Liver (tissue), 9 donors: ENCODE measurements around the gene RGS7. TPM values are rescaled to one million over a fixed set of nuclear protein-coding genes. Genes with fewer than 3 reads are reported as not detected.

Source experiments
- DNase-seq: peaks from one replicate; pipeline ENCODE4 v3.0.0-alpha.2; 2017; ENCODE audit warnings: low spot score
- H3K27ac ChIP-seq, 2 donors: one replicate each; pipeline ENCODE4 v1.7.0; 2013; ENCODE audit warnings: inconsistent platforms in 2 of 2, low read length in 2 of 2, control low read depth in 1 of 2, low read depth in 1 of 2, mild to moderate bottlenecking in 1 of 2
- H3K27me3 ChIP-seq, 4 donors: one replicate each; pipeline versions ENCODE4 v1.6.1 to v1.7.0; 2013; ENCODE audit warnings: low read length in 3 of 4, inconsistent platforms in 1 of 4, mild to moderate bottlenecking in 1 of 4, moderate library complexity in 1 of 4; ENCODE audit not compliant: control insufficient read depth in 4 of 4, insufficient read depth in 4 of 4
- H3K36me3 ChIP-seq, 4 donors: one replicate each; pipeline versions ENCODE4 v1.6.1 to v1.7.0; 2013; ENCODE audit warnings: low read length in 3 of 4, mild to moderate bottlenecking in 3 of 4, low read depth in 1 of 4, moderate library complexity in 1 of 4; ENCODE audit not compliant: control insufficient read depth in 4 of 4, insufficient read depth in 3 of 4
- H3K4me1 ChIP-seq, 4 donors: one replicate each; pipeline versions ENCODE4 v1.6.1 to v1.7.0; 2013; ENCODE audit warnings: low read length in 3 of 4, mild to moderate bottlenecking in 3 of 4, moderate library complexity in 1 of 4; ENCODE audit not compliant: control insufficient read depth in 4 of 4, insufficient read depth in 4 of 4
- H3K4me3 ChIP-seq, 3 donors: one replicate each; pipeline versions ENCODE4 v1.6.1 to v1.7.0; 2013; ENCODE audit warnings: low read length in 3 of 3, control low read depth in 1 of 3, low read depth in 1 of 3, mild to moderate bottlenecking in 1 of 3
- H3K9ac ChIP-seq, 2 donors: one replicate each; pipeline ENCODE4 v1.7.0; 2013; ENCODE audit warnings: low read length in 2 of 2, mild to moderate bottlenecking in 2 of 2, moderate library complexity in 2 of 2, control low read depth in 1 of 2, low read depth in 1 of 2
- H3K9me3 ChIP-seq, 4 donors: one replicate each; pipeline versions ENCODE4 v1.6.1 to v1.7.0; 2013; ENCODE audit warnings: low read length in 3 of 4; ENCODE audit not compliant: control insufficient read depth in 4 of 4
- FOXA1 ChIP-seq: IDR thresholded peaks from 2 replicates; pipeline ENCODE4 v1.6.1; 2016; ENCODE audit warnings: antibody characterized with exemption
- FOXA2 ChIP-seq: IDR thresholded peaks from 2 replicates; pipeline ENCODE4 v1.6.1; 2016; ENCODE audit warnings: antibody characterized with exemption
- GABPA ChIP-seq, 2 donors: IDR thresholded peaks in 1 of 2; conservative IDR thresholded peaks in 1 of 2; 2 replicates each; pipeline ENCODE4 v1.6.1; 2016; ENCODE audit warnings: antibody characterized with exemption in 2 of 2, mild to moderate bottlenecking in 1 of 2, moderate library complexity in 1 of 2
- HNF4A ChIP-seq, 2 donors: conservative IDR thresholded peaks; 2 replicates each; pipeline ENCODE4 v1.6.1; 2016; ENCODE audit warnings: antibody characterized with exemption in 2 of 2, mild to moderate bottlenecking in 2 of 2
- HNF4G ChIP-seq: IDR thresholded peaks from 2 replicates; pipeline ENCODE4 v1.6.1; 2016; ENCODE audit warnings: antibody characterized with exemption
- JUND ChIP-seq, 2 donors: IDR thresholded peaks; 2 replicates each; pipeline ENCODE4 v1.6.1; 2016; ENCODE audit warnings: antibody characterized with exemption in 2 of 2
- NR2F2 ChIP-seq: IDR thresholded peaks from 2 replicates; pipeline ENCODE4 v1.6.1; 2016; ENCODE audit warnings: antibody characterized with exemption
- RAD21 ChIP-seq, 2 donors: IDR thresholded peaks; 2 replicates each; pipeline ENCODE4 v1.6.1; 2016; ENCODE audit warnings: antibody characterized with exemption in 2 of 2, mild to moderate bottlenecking in 2 of 2
- RXRA ChIP-seq, 2 donors: IDR thresholded peaks; 2 replicates each; pipeline ENCODE4 v1.6.1; 2017 to 2018; ENCODE audit warnings: antibody characterized with exemption in 2 of 2, mild to moderate bottlenecking in 1 of 2
- SP1 ChIP-seq: IDR thresholded peaks from 2 replicates; pipeline ENCODE4 v1.6.1; 2018; ENCODE audit warnings: antibody characterized with exemption, mild to moderate bottlenecking
- TAF1 ChIP-seq: conservative IDR thresholded peaks from 2 replicates; pipeline ENCODE4 v1.6.1; 2016; ENCODE audit warnings: antibody characterized with exemption, mild to moderate bottlenecking
- WGBS: extraction: QIAGEN DNeasy Blood & Tissue Kit; methylation state at CpG from one replicate; pipeline ENCODE4 v1.1.7; 2013; 5-methylcytosine and 5-hydroxymethylcytosine counted together
- polyA plus RNA-seq, 2 donors: library from polyadenylated mRNA; stranded (reverse) in 1 of 2; unstranded in 1 of 2; fragments of 200-250 nt in 1 of 2; fragments of >200 nt in 1 of 2; fragmentation: Nextera tagmentation in 1 of 2; extraction: Ambion mirVana in 1 of 2; gene quantifications; one replicate each; pipeline versions ENCODE4 v1.2.1 to v1.2.3, GENCODE V29; 2013 to 2015
- total RNA-seq, 2 donors: library from RNA; depleted of rRNA; stranded (reverse); fragments of >200 nt; gene quantifications; one replicate each; pipeline ENCODE4 v1.2.3, GENCODE V29; 2014
- TF ChIP-seq, protein P1 (sequence below): fragments of 150-350 bp; IDR thresholded peaks from 2 replicates; pipeline ENCODE4 v1.5.1; 2017; ENCODE audit warnings: improper control_type of control experiment, low read depth, low read length; ENCODE audit not compliant: missing input control
- TF ChIP-seq, protein P2 (sequence below): IDR thresholded peaks from 2 replicates; pipeline ENCODE4 v1.6.1; 2016; ENCODE audit warnings: antibody characterized with exemption
- TF ChIP-seq, protein P3 (sequence below): IDR thresholded peaks from 2 replicates; pipeline ENCODE4 v1.6.1; 2016; ENCODE audit warnings: antibody characterized with exemption, mild to moderate bottlenecking
- TF ChIP-seq, protein P4 (sequence below): IDR thresholded peaks from 2 replicates; pipeline ENCODE4 v1.6.1; 2016; ENCODE audit warnings: antibody characterized with exemption
- TF ChIP-seq, protein P5 (sequence below): IDR thresholded peaks from 2 replicates; pipeline ENCODE4 v1.6.1; 2016; ENCODE audit warnings: antibody characterized with exemption
- donor health status: healthy.
- donor health status: healthy.
- donor health status: healthy.
- donor health status: healthy.
- donor health status: healthy.

RGS7 gene
- total and polyA plus RNA-seq, 4 donors = 0.05 to 0.18 TPM; not detected in 2

DNA sequence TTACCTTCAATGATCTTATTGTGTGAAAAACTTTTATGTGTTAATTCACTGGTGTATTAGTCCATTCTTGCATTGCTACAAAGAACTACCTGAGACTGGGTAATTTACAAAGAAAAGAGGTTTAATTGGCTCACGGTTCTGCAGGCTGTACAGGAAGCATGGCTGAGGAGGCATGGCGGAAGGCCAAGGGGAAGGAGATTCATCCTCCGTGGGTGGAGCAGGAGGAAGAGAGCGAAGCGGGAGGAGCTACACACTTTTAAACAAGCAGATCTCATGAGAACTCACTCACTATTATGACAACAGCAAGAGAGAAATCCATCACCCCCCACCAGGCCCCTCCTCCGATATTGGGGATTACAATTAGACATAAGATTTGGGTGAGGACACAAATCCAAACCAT is 44.2 kb upstream of the RGS7 start (continued):
- no peak for TF ChIP-seq HNF4G
- no peak for TF ChIP-seq NR2F2
- no peak for TF ChIP-seq FOXA2
- TF ChIP-seq RAD21 (IDR thresholded peaks at IDR 0.05) = no peak

DNA sequence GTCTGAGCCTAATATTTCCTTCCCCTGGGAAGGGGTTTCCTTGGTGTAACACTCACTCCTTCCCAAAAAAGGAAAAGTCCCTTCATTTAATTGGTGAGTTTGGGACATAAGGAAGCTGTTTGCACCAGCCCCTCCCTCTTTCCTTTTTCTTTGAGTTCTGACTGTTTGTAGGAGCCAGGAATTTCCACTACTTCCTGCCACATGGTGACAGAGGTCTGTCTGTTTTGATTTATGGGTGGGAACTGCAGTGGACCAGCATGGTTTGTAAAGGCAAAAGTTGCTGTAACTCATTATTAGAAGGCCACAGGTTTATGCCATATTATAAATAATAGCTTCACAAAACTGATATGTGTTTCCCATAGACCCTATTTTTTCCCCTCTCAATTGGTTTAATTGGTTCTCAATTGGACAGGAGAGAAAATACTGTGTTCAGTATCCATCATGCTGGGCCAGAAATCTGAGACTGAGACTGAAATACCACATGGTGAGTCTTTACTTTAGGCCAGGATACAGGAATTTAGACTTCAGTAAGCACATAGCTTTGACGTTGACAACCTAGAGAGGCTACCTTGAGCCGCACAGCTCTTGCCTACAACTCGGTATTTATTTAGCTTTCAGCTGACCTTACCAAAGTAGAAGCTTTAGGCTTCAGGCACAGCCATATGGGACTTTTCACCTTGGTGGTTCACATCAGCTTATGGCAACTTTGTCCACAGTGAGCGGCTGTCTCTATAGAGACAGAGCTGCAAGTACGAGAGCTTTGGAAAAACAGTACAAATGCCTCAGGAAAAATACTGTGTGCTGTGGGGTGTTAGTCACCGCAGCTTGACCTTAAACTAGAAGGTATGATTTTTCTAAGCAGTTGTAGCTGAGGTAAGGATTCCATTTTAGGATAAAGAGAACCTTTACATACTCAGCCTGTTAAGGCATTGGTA is 40.0 kb upstream of the RGS7 start:
- no peak overlapping the region for H3K27ac ChIP-seq
- no peaks in the 10 kb centered on the region for H3K4me1 ChIP-seq
- no peak overlapping the region for H3K4me3 ChIP-seq
- no peaks in the 10 kb centered on the region for H3K9me3 ChIP-seq
- no peaks in the 10 kb centered on the region for H3K36me3 ChIP-seq
- TF ChIP-seq FOXA2 = no peak
- 58% methylated on average over 6 of the region's 6 CpGs for WGBS
- peaks cover 0 to 7% (median 0%) of the 10 kb centered on the region in 4 donors for H3K27me3 ChIP-seq
- DNase-seq = no peak
- no peak overlapping the region for H3K9ac ChIP-seq

DNA sequence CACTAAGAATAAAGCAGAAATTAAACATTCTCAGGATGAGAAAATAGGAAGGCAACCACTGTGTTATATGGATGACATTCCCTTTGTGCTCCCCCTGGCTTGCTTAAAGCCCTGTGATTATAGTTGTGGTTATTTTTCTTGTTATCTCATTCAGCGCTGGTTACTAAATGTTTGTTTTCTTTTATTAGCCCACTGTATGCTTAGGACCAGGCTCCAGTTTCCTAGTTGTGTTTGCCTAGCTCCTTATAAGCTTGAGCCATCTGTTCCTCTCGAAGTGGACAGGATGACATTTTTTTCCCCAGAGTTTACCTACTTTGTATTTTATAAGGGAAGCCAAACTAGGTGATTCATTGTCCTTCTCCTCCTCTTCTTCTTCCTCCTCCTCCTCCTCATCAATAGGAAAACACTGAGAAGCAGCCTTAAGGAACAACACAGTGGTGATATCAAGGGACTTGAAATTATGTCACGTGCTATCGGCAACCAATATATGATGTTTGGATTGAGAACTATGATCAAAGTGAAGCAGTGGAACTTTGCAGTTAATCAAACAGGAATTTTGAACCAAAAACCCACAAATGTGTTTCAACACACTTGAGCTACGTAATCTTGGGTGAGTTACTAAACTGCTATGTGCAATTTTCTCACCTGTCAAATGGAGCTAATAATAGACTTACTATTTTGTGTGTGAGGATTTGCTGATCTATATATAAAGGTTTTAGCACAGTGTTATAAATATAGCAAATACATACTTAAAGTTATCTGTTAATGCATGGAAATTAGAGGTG is 35.1 kb upstream of the RGS7 start:
- no peak overlapping the region for H3K27ac ChIP-seq
- DNase-seq = no peak
- H3K27me3 ChIP-seq = peaks cover 0 to 3% (median 0%) of the 10 kb centered on the region in 4 donors
- H3K4me3 ChIP-seq = no peak overlapping the region
- no peaks in the 10 kb centered on the region for H3K9me3 ChIP-seq
- H3K9ac ChIP-seq = no peak overlapping the region
- 40% methylated on average over 5 of the region's 5 CpGs for WGBS
- H3K4me1 ChIP-seq = no peaks in the 10 kb centered on the region
- TF ChIP-seq GABPA (IDR thresholded peaks at IDR 0.05 in 1 of 2, conservative IDR thresholded peaks at IDR 0.05 in 1 of 2) (no peak), JUND (IDR thresholded peaks at IDR 0.05) (no peak), SP1 (no peak), FOXA1 (no peak), NR2F2 (no peak), FOXA2 (no peak), RXRA (IDR thresholded peaks at IDR 0.05) (no peak), TAF1 (no peak), RAD21 (IDR thresholded peaks at IDR 0.05) (no peak), HNF4A (conservative IDR thresholded peaks at IDR 0.05) (no peak), HNF4G (no peak)
- TF ChIP-seq, protein P1, sequence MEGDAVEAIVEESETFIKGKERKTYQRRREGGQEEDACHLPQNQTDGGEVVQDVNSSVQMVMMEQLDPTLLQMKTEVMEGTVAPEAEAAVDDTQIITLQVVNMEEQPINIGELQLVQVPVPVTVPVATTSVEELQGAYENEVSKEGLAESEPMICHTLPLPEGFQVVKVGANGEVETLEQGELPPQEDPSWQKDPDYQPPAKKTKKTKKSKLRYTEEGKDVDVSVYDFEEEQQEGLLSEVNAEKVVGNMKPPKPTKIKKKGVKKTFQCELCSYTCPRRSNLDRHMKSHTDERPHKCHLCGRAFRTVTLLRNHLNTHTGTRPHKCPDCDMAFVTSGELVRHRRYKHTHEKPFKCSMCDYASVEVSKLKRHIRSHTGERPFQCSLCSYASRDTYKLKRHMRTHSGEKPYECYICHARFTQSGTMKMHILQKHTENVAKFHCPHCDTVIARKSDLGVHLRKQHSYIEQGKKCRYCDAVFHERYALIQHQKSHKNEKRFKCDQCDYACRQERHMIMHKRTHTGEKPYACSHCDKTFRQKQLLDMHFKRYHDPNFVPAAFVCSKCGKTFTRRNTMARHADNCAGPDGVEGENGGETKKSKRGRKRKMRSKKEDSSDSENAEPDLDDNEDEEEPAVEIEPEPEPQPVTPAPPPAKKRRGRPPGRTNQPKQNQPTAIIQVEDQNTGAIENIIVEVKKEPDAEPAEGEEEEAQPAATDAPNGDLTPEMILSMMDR = no peak
- TF ChIP-seq, protein P2, sequence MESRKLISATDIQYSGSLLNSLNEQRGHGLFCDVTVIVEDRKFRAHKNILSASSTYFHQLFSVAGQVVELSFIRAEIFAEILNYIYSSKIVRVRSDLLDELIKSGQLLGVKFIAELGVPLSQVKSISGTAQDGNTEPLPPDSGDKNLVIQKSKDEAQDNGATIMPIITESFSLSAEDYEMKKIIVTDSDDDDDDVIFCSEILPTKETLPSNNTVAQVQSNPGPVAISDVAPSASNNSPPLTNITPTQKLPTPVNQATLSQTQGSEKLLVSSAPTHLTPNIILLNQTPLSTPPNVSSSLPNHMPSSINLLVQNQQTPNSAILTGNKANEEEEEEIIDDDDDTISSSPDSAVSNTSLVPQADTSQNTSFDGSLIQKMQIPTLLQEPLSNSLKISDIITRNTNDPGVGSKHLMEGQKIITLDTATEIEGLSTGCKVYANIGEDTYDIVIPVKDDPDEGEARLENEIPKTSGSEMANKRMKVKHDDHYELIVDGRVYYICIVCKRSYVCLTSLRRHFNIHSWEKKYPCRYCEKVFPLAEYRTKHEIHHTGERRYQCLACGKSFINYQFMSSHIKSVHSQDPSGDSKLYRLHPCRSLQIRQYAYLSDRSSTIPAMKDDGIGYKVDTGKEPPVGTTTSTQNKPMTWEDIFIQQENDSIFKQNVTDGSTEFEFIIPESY = no peak
- TF ChIP-seq, protein P3, sequence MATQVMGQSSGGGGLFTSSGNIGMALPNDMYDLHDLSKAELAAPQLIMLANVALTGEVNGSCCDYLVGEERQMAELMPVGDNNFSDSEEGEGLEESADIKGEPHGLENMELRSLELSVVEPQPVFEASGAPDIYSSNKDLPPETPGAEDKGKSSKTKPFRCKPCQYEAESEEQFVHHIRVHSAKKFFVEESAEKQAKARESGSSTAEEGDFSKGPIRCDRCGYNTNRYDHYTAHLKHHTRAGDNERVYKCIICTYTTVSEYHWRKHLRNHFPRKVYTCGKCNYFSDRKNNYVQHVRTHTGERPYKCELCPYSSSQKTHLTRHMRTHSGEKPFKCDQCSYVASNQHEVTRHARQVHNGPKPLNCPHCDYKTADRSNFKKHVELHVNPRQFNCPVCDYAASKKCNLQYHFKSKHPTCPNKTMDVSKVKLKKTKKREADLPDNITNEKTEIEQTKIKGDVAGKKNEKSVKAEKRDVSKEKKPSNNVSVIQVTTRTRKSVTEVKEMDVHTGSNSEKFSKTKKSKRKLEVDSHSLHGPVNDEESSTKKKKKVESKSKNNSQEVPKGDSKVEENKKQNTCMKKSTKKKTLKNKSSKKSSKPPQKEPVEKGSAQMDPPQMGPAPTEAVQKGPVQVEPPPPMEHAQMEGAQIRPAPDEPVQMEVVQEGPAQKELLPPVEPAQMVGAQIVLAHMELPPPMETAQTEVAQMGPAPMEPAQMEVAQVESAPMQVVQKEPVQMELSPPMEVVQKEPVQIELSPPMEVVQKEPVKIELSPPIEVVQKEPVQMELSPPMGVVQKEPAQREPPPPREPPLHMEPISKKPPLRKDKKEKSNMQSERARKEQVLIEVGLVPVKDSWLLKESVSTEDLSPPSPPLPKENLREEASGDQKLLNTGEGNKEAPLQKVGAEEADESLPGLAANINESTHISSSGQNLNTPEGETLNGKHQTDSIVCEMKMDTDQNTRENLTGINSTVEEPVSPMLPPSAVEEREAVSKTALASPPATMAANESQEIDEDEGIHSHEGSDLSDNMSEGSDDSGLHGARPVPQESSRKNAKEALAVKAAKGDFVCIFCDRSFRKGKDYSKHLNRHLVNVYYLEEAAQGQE = no peak
- TF ChIP-seq, protein P4, sequence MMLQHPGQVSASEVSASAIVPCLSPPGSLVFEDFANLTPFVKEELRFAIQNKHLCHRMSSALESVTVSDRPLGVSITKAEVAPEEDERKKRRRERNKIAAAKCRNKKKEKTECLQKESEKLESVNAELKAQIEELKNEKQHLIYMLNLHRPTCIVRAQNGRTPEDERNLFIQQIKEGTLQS = no peak
- TF ChIP-seq, protein P5, sequence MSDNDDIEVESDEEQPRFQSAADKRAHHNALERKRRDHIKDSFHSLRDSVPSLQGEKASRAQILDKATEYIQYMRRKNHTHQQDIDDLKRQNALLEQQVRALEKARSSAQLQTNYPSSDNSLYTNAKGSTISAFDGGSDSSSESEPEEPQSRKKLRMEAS = no peak
- no peaks in the 10 kb centered on the region for H3K36me3 ChIP-seq
